ENCODE results near the gene PSMB4.
A peak's percentile ranks its signal among the peaks of the same experiment; 100 is the strongest.
"Not testable (repeated sequence)": the region's sequence is repeated elsewhere in the genome, so short reads cannot be mapped to it uniquely, and the experiment has no call there.

PSMB4 gene

DNA sequence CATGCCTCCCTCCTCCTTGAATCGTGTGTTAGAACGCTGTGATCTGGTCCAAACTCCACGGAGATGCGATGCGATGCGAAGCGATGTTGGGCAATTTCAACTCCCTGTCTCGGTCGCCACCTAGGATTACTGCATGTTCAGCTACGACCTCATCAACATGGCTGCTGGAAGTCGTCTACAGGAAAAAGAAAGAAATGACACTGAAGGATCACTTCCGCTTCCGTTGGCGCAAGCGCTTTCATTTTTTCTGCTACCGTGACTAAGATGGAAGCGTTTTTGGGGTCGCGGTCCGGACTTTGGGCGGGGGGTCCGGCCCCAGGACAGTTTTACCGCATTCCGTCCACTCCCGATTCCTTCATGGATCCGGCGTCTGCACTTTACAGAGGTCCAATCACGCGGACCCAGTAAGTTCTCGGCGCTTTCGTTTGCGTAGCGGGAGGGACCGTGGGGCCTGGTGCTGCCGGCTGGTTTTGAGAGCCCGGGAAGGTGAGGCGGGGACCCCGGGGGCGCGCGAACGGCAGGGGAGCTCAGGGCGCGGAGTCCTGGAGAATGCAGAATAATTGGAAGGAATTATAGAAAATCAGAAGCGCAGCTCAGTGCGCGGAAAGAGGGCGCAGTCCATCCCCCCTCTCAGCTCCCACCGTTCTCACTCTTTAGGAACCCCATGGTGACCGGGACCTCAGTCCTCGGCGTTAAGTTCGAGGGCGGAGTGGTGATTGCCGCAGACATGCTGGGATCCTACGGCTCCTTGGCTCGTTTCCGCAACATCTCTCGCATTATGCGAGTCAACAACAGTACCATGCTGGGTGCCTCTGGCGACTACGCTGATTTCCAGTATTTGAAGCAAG is at the start of gene PSMB4:
Gene PSMB4 (plus strand): TSS at position 250 of the 848 bp plus-strand sequence. CDS start 15 bp downstream, at position 265.
- DNase-seq (ENCODE audit: low read depth in 1 of 2, low spot score in 1 of 2): peak; percentile 57 to 61

DNA sequence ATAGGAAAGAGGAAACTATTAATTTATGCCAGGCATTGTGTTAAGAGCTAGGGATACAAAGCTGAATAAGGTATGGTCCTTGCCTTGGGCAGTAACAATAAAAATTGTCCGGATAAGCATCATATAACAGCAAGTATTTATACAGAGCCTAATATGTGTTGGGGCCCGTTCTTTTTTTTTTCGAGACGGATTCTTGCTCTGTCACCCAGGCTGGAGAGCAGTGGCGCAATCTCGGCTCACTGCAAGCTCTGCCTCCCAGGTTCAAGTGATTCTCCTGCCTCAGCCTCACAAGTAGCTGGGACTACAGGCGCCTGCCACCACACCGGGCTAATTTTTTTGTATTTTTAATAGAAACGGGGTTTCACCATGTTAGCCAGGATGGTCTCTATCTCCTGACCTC is 49.0 kb upstream of the PSMB4 start:
- DNase-seq (ENCODE audit: low read depth in 1 of 2, low spot score in 1 of 2): not testable (repeated sequence)

DNA sequence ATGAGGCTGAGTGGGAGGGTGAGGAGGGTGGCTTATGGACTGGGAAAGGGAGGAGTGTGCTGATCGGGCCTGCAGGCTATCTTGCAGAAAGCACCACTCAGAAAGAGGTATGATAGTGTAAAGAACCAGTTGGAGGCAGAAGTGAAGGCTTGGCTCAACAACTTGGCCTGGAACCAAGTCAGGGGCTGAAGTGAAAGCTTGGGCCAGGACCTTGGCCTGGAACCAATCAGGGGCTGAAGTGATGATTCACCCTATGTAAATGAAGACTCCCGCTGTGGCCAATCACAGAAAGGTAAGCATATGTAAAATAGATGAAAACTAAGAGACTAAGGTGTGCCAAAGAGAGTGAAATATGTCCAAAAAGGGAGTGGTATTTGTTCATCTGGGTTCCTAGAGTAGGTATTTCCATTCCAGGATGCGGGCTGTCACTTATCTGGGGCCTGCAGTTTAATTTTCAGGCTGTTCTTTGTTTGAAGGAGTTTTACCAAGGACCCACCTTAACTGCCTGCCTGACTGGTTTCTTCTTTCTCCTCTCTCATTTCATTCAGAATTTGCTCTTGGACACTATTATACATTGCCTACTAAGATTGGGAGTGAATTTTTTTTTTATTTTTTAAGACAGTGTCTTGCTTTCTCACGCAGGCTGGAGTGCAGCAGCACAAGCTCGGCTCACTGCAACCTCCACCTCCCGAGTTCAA is 47.2 kb upstream of the PSMB4 start:
- DNase-seq (ENCODE audit: low read depth in 1 of 2, low spot score in 1 of 2): no peak

DNA sequence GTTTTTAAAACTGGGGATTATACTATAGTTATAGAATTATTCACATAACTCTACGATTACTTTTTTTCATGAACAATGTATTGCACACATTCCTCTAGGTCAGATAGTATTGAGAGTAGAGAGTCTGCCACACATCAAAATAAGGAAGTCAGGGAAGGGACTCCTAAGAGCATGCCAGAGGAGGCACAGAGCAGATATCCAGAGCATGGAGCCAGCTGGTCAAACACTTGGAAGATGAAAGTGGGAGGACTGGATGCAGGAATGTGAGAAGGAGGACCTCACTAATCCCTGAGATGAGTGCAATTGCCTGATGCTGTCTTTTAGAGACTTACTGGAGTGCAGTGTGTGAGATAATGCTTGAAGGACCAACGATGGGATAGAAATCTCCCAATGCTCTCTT is 42.7 kb upstream of the PSMB4 start:
- no peak for DNase-seq (ENCODE audit: low read depth in 1 of 2, low spot score in 1 of 2)

DNA sequence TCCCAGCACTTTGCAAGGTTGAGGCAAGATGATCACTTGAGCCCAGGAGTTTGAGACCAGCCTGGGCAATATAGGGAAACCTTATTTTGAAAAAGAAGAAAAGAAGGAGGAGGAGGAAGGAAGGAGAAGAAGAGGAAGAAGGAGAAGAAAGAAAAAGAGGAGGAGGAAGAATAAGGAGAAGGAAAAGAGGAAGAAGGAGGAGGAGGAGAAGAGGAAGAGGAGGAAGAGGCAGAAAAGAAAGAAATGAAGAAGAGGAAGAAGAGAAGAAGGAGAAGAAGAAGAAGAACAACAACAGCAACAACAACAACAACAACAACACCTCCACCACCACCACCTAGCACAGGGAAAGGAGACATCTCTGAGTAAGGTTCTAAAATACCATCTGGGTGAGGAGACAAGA is 37.5 kb upstream of the PSMB4 start:
- no peak for DNase-seq (ENCODE audit: low read depth in 1 of 2, low spot score in 1 of 2)

DNA sequence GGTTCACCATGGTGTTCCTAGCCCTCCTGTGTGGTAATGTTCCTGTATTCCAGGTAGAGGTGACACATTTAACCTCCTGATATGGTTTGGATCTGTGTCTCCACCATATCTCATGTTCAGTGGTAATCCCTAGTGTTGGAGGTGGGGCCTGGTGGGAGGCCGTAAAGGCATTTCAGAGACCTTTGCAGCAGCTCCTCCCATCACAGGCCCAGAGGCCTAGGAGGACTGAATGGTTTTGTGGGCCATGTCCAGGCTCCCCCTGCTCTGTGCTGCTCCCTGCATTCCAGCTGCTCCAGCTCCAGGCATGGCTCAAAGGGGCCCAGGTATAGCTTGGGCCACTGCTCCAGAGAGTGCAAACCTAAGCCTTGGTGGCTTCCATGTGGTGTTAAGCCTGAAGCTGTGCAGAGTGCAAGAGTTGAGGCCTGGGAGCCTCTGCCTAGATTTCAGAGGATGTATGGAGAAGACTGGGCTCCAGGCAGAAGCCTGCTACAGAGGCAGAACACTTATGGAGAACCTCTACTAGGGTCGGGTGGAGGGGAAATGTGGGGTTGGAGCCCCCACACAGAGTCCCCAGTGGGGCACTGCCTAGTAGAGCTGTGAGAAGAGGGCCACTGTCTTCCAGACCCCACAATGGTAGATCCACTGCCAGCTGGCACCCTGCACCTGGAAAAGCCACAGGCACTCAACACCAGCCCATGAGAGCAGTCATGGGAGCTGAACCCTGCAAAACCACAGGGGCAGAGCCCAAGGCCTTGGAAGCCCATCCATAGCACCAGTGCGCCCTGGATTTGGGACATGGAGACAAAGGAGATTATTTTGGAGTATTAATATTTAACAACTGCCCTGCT is 36.8 kb upstream of the PSMB4 start:
- DNase-seq (ENCODE audit: low read depth in 1 of 2, low spot score in 1 of 2): no peak

DNA sequence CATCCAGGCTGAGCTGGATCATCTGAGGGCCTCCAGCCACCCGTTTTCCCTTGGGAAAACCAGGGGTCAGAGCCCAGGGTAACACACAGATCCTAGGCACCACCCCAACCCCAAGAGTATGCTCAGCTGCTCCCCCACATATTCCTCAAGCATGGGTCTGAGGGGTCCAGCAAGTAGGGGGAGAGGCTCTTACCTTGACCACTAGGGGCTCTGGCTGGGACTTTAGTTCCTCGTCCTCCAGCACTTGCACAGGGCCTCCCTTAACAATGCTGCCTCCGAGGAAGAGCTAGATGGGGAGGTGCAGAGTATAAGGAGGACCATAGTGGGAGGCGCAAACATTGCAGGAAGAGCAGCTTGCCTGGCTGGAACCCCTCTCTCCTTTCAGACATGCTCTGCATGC is 34.4 kb upstream of the PSMB4 start:
- DNase-seq (ENCODE audit: low read depth in 1 of 2, low spot score in 1 of 2): no peak

DNA sequence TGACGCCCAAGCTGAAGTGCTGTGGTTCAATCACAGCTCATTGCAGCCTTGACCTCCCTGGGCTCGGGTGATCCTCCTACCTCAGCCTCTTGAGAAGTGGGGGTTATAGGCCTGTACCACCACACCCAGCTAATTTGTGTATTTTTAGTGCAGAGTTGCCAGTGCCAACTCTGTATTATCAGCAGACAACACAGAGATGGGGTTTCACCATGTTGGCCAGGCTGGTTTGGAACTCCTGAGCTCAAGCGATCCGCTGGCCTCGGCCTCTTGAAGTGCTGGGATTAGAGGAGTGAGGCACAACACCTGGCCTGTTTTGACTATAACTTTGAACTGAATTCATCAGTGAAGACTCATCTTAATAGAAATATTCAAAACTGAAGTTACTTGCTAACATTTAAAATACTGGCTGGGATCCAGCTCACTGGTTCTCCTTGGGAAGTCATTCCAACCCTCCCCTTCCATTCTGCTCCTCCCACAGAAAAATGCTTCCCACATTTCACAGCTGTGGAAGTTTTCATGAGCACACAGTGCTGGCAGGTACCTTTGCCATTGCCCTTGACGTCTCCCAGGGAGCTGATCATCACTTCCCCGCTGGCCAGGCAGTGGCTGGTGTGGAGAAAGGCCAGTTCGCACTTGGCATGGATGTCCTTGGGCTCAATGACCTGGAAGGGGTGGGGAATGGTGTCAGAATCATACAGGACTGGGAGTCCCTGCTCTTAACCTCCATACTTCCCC is 31.5 kb upstream of the PSMB4 start:
- no peak for DNase-seq (ENCODE audit: low read depth in 1 of 2, low spot score in 1 of 2)

DNA sequence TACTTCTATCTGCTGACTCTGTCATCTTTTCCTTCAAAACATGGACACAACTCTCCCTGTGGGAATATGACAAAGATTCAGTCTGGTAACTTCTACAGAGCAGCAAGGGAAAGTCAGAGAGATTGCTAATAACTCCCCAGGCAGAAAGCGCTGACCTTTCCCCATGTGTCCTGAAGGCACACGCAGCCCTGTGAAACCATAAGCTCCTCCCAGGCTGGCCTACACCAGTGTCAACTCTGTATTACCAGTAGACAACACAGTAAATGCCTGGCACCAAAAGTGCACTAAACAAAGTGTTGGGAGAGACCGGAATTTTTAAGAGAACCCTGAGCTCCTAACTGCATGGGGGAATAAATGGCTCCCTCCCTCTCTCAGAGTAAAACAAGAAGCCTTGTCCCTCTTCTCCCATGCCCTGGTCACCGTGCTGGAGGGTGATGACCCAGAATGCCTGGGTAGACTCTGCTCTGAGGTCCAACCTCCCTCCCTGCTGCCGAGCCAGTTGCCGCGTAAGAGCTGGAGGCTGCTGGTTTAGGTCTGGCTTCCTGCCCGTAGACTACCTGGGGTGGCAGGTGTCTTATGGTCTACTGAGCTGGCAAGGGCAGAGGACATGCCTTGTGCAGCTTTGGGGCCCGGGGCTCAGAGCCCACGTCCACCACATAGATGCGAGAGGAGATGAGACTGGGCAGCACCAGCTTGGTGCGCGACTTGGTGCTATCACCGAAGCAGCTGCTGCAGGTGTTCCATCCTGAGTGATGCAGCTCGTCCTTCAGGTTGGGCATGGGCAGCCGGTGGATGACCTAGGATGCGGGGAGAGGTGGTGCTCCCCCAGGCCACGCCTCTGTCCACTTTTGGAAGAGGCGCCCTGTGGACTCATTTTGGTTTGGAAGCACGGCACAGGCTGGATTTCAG is 30.7 kb upstream of the PSMB4 start:
- DNase-seq (ENCODE audit: low read depth in 1 of 2, low spot score in 1 of 2): no peak

DNA sequence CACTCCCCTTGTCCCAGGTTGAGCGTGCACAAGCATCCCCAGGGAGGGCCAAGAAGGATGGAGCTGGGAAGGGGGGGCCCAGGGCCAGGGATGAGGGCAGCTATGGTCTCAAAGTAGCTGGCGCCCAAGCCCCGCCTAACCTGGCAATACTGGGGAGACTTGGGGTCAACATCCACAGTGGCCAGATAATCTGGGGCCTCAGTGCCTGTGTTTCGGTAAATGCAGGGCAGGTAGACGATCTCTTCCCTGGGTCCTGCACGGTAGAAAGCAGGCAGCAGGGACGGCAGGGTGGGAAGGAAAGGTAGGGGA is 30.1 kb upstream of the PSMB4 start:
- DNase-seq (ENCODE audit: low read depth in 1 of 2, low spot score in 1 of 2): no peak

DNA sequence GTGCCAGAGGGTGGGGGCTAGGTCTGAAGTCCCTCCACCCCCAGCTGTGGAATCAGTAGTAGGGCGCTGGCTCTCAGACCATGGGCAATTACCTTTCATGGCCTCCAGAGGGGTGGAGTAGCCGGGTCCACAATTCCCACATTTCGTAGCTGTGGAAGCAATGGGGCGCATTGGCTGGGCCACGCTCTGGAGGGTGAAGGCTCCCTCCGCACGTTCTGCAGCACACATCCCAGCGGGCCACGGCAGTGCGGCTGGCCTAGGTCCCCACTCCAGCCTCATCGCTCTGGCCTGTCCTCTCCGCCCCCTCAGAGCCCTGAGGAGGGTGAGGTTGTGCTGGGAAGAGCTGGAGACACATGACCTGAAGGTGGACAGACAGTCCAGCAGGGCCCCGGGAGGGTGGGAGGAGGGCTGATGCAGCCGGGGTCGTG is 29.7 kb upstream of the PSMB4 start:
- no peak for DNase-seq (ENCODE audit: low read depth in 1 of 2, low spot score in 1 of 2)

DNA sequence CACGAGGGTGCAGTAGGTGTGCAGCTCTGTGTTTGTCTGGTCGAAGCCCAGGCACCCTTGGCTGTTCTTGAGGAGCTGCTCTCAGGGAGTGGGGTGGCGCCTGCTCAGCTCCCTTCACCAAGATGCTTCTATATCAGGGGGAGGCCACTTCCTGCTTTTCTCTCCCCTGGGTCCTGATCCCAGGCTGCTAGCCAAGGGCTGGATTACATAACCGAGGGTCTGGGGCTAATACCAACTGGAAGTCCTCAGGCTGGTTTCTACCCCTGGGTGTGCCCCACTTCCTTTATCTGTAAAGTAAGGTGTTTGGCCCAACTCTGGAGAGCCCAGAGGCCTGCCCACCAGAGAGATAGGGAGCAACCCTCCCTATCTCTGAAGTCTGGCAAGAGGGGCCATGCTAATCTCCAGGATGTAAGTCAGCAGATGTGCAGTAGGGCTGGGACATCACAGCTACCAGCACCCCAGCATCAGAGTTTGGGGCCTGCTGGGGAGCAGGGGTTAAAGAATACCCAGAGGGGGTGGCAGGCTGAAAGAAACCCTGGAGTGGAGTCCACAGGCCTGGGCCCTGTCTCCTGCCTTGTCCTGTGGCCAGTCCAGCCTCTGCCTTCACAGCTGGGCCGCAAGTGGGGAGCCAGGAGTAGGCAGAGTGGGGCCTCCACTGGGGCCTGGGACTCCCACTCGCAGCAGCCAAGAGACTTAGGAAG is 29.0 kb upstream of the PSMB4 start:
- DNase-seq (ENCODE audit: low read depth in 1 of 2, low spot score in 1 of 2): no peak

DNA sequence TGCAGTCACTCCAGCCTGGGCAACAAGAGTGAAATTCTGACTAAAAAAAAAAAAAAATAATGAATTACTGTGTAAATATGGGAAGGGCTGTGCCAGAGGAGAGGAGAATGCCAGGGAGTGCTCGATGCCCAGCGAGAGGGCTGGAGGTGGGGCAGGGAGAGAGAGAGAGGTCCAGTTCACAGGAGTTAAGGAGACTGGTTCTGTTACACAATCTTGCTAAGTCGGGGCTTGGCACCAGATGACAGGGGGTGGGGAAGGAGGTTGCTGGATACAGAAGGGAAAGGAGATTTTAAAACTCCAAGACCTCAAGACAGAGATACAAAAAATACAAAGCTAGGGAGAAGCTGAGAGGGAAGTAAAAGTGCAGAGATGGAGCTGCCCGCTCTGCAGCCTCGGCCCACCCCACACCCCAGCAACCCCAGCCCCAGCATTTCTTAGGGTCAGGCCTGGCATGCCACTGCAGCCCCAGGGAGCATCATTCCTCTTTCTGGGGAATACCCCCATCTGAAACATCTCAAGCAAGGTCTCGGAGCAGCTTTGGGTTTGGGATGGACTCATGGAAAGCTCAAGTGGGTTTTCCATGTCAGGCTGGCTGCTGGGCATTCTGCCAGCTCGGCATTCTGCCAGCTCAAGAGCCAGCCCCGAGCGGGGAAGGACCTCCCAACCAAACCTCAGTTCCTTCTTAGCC is 27.9 kb upstream of the PSMB4 start:
- DNase-seq (ENCODE audit: low read depth in 1 of 2, low spot score in 1 of 2): no peak

DNA sequence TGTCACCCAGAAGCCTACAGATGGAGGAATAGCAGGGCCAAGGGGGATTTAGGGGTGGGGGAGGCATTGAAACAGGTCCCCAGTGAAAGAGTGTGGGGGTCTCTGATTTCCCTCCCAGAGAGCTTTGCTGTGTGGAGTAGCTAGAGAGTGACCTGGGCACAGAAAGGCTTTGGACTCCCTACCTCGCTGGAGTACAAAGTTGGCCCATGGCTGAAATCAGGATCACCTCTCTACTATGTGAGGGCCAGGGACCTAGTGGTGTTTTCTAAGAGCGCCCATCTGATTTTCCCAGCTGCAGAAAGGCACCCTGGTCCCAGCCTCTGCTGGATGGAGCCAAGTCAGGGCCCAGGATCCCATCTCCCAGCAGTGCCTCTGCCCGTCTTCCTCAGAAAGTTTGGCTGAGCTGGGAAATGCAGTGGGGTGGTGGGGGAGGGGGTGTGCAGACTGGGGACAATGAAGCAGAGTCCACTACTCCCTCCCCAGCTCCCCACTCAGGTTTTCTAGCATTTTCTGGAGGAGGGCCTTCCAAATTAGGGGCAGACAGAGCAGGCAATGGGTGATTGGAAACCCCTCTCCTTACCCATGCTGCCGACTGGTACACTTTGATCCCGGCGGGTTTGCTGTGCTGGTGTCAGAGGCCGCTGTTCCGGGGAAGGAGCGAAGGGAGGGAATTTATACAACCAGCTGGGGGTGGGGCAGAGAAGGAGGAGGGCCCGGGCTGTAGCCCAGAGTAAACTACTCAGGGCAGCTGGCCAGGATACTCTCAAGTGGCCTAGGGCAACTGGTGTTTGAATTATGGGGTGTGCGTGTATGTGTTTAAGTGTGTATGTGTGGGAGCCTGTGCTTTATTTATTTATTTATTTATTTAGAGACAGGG is 27.1 kb upstream of the PSMB4 start, which contains the start of gene SELENBP1:
Gene SELENBP1 (minus strand): TSS at position 648 of the 877 bp plus-strand sequence. CDS start 64 bp downstream, at position 584.
- no peak for DNase-seq (ENCODE audit: low read depth in 1 of 2, low spot score in 1 of 2)

DNA sequence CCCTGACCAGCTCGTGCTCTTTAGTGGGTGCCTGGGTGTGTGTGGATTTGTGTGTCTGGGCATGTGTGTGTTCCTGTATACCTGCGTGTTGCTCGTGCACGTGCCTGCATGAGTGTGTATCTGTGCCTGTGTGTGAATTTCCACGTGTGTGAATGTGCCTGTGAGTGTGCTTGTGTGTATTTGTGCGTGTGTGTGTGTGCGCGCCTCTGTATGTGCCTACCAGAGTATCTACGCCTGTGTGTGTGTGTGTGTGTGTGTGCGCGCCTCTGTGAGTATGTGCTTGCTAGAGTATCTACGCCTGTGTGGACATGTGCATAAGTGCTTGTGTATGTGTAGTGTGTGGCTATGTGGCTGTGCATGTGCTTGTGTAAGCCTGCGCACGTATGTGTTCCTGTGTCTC is 26.2 kb upstream of the PSMB4 start:
- no peak for DNase-seq (ENCODE audit: low read depth in 1 of 2, low spot score in 1 of 2)

DNA sequence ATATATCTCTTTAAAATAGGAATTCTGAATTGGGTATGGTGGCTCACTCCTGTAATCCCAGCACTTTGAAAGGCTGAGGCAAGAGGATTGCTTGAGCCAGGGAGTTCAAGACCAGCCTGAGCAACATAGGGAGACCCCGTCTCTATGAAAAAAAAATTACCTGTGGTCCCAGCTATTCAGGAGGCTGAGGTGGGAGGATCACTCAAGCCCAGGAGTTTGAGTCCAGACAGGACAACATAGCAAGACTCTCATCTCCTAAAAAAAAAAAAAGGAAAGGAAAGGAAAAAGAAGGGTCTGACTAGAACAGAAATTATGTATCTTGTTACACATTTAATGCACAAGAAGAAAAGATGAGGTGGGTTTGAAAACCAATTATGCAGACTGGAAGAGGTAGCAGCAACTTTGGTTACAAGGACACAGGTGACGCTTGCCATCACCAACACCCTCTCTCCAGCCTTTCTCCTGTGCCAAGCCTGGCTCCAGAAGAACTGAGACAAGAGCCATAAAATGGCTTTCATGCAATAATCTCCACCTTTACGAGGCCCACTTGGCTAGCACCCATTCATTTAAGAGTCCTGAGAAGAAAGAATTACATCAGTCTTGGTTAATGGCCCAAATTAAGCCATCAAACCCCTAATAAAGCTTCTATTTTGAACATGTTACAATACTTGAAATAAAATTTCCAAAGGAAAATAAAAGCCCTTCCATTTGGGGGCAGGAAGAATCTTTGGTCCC is 22.1 kb upstream of the PSMB4 start:
- no peak for DNase-seq (ENCODE audit: low read depth in 1 of 2, low spot score in 1 of 2)

DNA sequence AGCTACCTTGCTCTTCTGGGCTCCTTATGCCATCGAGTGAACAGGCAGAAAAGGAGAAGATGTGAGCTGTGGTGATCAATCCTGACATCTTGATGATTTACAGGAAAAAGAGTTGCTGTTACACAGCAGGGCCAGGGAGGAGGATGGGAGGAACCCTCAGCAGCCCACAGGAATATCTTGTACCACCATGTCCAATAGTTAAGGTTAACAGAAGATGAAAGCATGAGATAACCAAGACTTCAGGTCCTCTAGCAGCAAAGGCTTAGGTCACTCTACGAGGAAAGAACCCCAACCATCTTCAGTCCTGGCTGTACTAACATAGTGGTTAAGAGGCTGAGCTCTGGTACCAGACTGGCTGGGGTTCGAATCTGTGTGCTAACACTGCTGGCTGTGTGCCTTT is 14.8 kb upstream of the PSMB4 start:
- no peak for DNase-seq (ENCODE audit: low read depth in 1 of 2, low spot score in 1 of 2)
